22Rv1 (cell line): ENCODE measurements around the gene CFAP20.
"Not testable (repeated sequence)": the region's sequence is repeated elsewhere in the genome, so short reads cannot be mapped to it uniquely, and the experiment has no call there.

Experiments
- H3K27ac ChIP-seq: fragments of 450-650 bp; 2 replicates; pipeline ENCODE4 v1.5.1; 2017
- ZFX ChIP-seq: fragments of 450-650 bp; IDR thresholded peaks from 2 replicates; pipeline ENCODE4 v1.6.1; 2017; ENCODE audit warnings: antibody characterized with exemption, borderline replicate concordance
- TF ChIP-seq, protein P1 (sequence below): fragments of 450-650 bp; IDR thresholded peaks from 2 replicates; pipeline ENCODE4 v1.5.1; 2017; ENCODE audit warnings: mild to moderate bottlenecking

Gene CFAP20

DNA sequence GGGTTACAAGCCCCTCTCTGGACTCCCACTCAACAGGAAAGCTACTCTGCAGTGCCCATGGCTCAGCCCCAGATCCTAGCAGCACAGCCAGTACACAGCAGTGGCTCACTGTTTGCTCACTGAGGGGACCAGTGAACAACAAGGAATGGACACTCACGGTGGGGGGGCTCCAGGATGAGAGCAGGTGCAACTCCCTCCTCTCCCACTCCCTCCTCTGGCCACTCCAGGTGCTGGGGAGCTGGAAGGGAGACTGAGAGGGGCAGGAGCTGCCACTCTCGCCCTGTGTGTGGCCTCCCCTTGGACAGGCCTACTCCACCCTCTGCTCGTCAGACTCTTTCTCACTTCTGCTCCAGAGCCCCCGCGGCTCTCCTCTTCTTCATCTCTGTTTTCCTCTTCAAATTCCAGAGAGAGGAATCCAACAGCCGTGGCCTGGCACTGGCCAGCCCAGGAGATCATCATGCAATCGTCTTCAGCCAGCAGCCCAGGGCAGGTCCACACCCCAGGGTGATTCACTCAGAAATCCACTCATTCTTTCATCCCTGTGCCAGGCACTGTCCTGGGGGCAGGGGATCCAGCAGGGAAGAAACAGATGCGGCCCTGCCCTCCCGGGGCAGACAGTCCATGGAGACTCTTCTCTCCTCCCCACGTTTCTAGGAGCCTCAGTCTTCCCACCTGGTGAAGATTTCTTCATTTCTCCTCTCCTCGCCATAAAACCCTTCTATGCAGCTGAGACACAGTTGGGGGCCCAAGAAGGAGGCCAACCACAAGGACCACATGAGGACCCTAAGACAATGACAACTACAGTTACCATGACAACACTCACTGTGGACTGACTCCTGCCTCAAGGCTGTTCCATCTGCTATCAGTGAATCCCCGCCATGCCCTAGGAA lies 30.7 kb downstream of the CFAP20 start:
- TF ChIP-seq ZFX: no peak
- TF ChIP-seq, protein P1, sequence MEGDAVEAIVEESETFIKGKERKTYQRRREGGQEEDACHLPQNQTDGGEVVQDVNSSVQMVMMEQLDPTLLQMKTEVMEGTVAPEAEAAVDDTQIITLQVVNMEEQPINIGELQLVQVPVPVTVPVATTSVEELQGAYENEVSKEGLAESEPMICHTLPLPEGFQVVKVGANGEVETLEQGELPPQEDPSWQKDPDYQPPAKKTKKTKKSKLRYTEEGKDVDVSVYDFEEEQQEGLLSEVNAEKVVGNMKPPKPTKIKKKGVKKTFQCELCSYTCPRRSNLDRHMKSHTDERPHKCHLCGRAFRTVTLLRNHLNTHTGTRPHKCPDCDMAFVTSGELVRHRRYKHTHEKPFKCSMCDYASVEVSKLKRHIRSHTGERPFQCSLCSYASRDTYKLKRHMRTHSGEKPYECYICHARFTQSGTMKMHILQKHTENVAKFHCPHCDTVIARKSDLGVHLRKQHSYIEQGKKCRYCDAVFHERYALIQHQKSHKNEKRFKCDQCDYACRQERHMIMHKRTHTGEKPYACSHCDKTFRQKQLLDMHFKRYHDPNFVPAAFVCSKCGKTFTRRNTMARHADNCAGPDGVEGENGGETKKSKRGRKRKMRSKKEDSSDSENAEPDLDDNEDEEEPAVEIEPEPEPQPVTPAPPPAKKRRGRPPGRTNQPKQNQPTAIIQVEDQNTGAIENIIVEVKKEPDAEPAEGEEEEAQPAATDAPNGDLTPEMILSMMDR: no peak
- no peak overlapping the region for H3K27ac ChIP-seq

DNA sequence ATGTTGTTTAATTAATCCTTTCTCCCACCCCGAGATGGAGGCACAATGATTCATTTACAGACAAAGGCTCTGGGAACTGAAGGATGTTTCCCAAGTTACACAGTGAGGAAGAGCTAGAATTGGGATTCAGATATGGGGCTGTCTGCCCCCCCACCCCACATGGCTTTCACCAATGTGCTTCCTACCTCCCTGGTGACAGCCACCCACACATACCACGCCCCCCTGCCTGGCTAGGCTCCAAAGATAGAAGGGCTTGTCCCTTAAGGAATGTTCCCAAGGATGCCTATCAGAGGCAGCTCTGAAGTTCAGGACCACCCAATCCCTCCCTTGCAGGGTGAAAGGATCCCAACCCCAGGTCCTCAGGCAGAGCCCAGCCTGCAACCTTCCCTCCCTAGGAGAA lies 32.9 kb downstream of the CFAP20 start:
- no peak for TF ChIP-seq ZFX
- H3K27ac ChIP-seq: no peak overlapping the region

DNA sequence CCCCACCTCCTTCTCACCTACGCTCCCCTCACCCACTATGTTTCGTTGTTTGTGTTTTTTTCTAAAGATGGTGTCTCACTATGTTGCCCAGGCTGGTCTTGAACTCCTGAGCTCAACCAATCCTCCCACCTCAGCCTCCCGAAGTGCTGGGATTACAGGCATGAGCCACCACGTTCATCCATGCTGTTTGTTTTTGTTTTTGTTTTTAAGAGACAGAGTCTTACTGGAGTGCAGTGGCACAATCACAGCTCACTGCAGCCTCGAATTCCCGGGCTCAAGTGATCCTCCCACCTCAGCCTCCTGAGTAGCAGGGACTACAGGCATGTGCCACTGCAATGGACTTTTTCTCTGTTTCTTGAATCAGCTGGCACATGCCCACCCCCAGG lies 33.6 kb downstream of the CFAP20 start:
- not testable (repeated sequence) for H3K27ac ChIP-seq

DNA sequence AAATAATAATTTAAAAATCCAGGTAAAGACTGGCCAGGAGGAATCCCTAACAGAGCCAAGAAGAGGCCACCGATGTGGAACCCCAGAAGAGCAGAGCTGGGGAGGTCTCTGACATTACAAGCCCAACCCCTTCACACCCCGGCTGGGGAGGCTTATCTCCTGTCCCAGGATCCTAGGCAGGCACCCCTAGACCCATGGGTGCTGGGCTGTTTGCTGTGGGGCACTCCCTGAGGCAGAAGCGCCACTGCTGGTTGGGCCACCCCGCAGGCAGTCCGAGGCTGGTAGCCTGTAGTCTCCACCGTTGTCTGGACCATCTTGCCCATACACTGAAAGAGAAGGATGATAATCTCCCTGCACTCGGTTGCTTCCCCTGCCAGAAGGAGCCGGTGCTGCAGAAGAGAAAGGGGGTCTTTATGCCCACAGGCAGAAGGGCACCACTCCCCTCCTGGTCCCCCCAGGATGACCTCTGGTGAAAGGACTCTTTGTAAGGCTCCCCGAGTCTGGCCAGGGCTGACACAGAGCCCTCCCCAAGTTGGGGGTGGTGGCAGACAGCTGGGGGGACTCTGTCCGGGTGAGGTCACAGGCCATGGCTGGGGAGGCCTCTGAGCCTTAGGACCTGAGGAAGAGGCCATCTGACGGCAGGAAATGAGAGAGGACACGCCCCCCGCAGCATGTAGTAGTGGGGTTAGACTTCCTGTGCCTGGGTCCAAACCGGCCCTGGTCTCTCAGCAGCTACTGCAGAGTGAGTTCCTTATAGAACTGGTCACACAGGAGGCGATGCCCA lies 34.2 kb downstream of the CFAP20 start:
- no peak overlapping the region for H3K27ac ChIP-seq
- TF ChIP-seq, protein P1: no peak
- TF ChIP-seq ZFX: no peak

DNA sequence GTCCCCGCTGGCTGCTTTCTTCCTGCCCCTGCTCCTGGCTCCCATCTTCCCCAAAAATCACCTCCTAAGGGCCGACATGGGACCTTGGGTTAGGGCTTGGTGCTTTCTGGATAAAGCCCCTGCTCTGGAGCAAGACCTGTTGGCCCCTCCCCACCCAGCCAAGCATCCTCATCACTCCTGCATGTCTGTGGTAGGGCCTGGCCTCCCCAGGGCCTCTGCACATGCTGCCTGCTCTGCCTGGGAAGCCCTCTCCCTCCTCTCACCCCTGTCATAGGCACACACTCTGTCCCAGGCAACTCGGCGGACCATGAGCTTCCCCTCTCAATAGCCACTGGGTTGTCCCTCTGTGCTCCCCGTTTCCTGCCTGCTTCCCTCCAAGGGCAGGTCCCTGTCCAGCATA lies 35.2 kb downstream of the CFAP20 start:
- no peak for TF ChIP-seq ZFX
- TF ChIP-seq, protein P1: no peak
- H3K27ac ChIP-seq: no peak overlapping the region

DNA sequence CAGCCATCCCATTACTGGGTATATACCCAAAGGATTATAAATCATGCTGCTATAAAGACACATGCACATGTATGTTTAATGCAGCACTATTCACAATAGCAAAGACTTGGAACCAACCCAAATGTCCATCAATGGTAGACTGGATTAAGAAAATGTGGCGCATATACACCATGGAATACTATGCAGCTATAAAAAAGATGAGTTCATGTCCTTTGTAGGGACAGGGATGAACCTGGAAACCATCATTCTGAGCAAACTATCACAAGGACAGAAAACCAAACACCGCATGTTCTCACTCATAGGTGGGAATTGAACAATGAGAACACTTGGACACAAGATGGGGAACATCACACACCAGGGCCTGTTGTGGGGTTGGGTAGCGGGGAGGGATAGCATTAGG lies 38.8 kb downstream of the CFAP20 start:
- H3K27ac ChIP-seq: not testable (repeated sequence)

DNA sequence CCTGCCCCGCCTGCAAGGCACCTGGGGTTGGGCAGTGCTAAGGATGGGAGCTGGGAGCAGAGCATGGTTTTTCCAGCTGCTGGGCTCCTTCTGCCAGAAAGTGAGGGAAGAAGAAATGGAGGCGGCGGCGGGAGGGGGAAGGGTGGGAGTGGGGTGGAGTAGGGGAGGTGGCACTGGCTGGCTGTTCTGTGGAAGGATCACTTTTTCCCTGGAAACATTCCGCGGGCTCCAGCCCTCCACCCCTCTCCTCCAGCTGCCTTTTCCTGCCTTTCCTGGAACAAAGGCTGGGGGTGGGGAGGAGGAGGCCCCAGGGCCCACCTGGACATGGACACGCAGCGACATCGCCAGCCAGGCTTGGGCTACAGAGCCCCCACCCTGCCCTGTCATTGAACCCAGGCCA lies 41.1 kb downstream of the CFAP20 start:
- no peak overlapping the region for H3K27ac ChIP-seq
- no peak for TF ChIP-seq ZFX
- TF ChIP-seq, protein P1: no peak

DNA sequence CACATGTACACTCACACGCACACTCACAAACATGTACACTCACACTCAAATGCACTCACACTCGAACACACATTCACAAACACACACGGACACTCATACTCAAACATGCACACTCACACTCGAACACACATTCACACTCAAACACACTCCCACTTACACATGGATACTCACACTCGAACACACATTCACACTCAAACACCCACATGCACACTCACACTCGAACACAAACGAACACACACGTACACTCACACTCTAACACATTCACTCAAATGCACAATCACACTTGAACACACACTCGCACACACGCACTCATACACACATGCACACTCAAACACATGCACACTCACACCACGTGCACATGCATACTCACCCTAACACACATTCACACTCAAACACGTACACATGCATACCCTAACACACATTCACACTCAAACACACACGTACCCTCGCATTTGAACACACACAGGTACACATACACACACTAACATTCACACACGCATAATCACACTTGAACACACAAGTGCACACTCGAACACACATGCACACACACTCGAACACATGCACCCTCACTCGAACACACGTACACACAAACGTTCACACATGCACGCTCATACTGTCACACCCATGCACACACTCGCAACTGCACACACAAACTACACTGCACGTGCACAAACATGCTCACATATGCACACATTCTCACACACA lies 41.8 kb downstream of the CFAP20 start:
- TF ChIP-seq ZFX: no peak
- TF ChIP-seq, protein P1: no peak

More for the DNA sequence above, 41.8 kb downstream of the CFAP20 start:
- H3K27ac ChIP-seq: no peak overlapping the region
